CD14-positive monocyte (primary cell): ENCODE measurements around the gene RARRES1. TPM values are rescaled to one million over a fixed set of nuclear protein-coding genes. Genes with fewer than 3 reads are reported as not detected.

ENCODE experiments used
- DNase-seq, 3 donors: peaks; one replicate each; pipeline ENCODE4 v3.0.0-alpha.2; 2011 to 2022
- H2AFZ ChIP-seq: 2 replicates; pipeline ENCODE4 v1.6.0; 2012; ENCODE audit warnings: mild to moderate bottlenecking, low read depth, low read length, inconsistent platforms; ENCODE audit not compliant: insufficient read depth, poor library complexity, severe bottlenecking
- H3K27ac ChIP-seq, 2 donors: 1 replicate in 1 of 2; 2 replicates in 1 of 2; pipeline ENCODE4 v1.5.1; 2012 to 2013; ENCODE audit warnings: low read length in 2 of 2, control low read depth in 1 of 2, inconsistent platforms in 1 of 2, low read depth in 1 of 2, mild to moderate bottlenecking in 1 of 2
- H3K27me3 ChIP-seq, 2 donors: one replicate each; pipeline versions ENCODE4 v1.6.0 to v1.6.1; 2011 to 2013; ENCODE audit warnings: low read length in 2 of 2; ENCODE audit not compliant: control insufficient read depth in 2 of 2, insufficient read depth in 2 of 2
- H3K36me3 ChIP-seq, 2 donors: replicated peaks in 1 of 2; 1 replicate in 1 of 2; 2 replicates in 1 of 2; pipeline versions ENCODE4 v1.5.1 to v1.6.1; 2012 to 2013; ENCODE audit warnings: low read length in 2 of 2, control low read depth in 1 of 2, inconsistent platforms in 1 of 2, mild to moderate bottlenecking in 1 of 2; ENCODE audit not compliant: insufficient read depth in 2 of 2, control insufficient read depth in 1 of 2
- H3K4me1 ChIP-seq, 2 donors: 1 replicate in 1 of 2; 2 replicates in 1 of 2; pipeline versions ENCODE4 v1.5.1 to v1.6.1; 2012 to 2013; ENCODE audit warnings: low read length in 2 of 2, control low read depth in 1 of 2, inconsistent platforms in 1 of 2, mild to moderate bottlenecking in 1 of 2, moderate library complexity in 1 of 2; ENCODE audit not compliant: insufficient read depth in 2 of 2, control insufficient read depth in 1 of 2
- H3K4me2 ChIP-seq: replicated peaks from 2 replicates; pipeline ENCODE3; 2012; ENCODE audit warnings: low read length, moderate library complexity, mild to moderate bottlenecking; ENCODE audit not compliant: poor library complexity, severe bottlenecking; ENCODE audit errors: extremely low read depth
- H3K4me3 ChIP-seq, 3 experiments: fragments of 200-600 bp in 1 of 3; sonication (generic) in 1 of 3; replicated peaks in 1 of 3; 1 replicate in 2 of 3; 2 replicates in 1 of 3; pipeline ENCODE4 v1.5.1; 2011 to 2013; ENCODE audit warnings: low read length in 3 of 3, mild to moderate bottlenecking in 3 of 3, control low read depth in 2 of 3, low read depth in 2 of 3, inconsistent platforms in 1 of 3, moderate library complexity in 1 of 3
- H3K79me2 ChIP-seq: 2 replicates; pipeline ENCODE4 v1.6.0; 2012; ENCODE audit warnings: mild to moderate bottlenecking, control low read depth, inconsistent platforms, low read length, moderate library complexity; ENCODE audit not compliant: insufficient read depth
- H3K9ac ChIP-seq: 2 replicates; pipeline ENCODE4 v1.6.0; 2017; ENCODE audit warnings: low read length, mild to moderate bottlenecking; ENCODE audit not compliant: insufficient read depth, poor library complexity, severe bottlenecking
- H3K9me3 ChIP-seq, 2 donors: replicated peaks in 1 of 2; 1 replicate in 1 of 2; 2 replicates in 1 of 2; pipeline versions ENCODE4 v1.5.1 to v1.6.1; 2012 to 2013; ENCODE audit warnings: low read length in 2 of 2, control low read depth in 1 of 2; ENCODE audit not compliant: control insufficient read depth in 1 of 2, insufficient read depth in 1 of 2
- H4K20me1 ChIP-seq: 2 replicates; pipeline ENCODE4 v1.6.0; 2012; ENCODE audit warnings: mild to moderate bottlenecking, low read length, control low read depth, moderate library complexity; ENCODE audit not compliant: insufficient read depth
- H3K27ac Mint-ChIP-seq, 7 donors: one replicate each; pipeline ENCODE4 v1.8.0; 2020; ENCODE audit warnings: mild to moderate bottlenecking in 7 of 7, mixed read lengths in 7 of 7, moderate library complexity in 6 of 7, inconsistent platforms in 2 of 7
- H3K27me3 Mint-ChIP-seq, 3 donors: one replicate each; pipeline ENCODE4 v1.8.0; 2021 to 2022; ENCODE audit warnings: low read depth in 3 of 3, mild to moderate bottlenecking in 3 of 3, mixed read lengths in 3 of 3, moderate library complexity in 3 of 3, inconsistent platforms in 1 of 3
- H3K36me3 Mint-ChIP-seq, 2 donors: one replicate each; pipeline ENCODE4 v1.8.0; 2020; ENCODE audit warnings: mixed read lengths in 2 of 2, inconsistent platforms in 1 of 2, mild to moderate bottlenecking in 1 of 2
- H3K4me1 Mint-ChIP-seq: one replicate; pipeline ENCODE4 v1.8.0; 2020; ENCODE audit warnings: mild to moderate bottlenecking, mixed read lengths
- H3K4me3 Mint-ChIP-seq, 2 donors: one replicate each; pipeline ENCODE4 v1.8.0; 2020; ENCODE audit warnings: mild to moderate bottlenecking in 2 of 2, mixed read lengths in 2 of 2, moderate library complexity in 1 of 2
- H3K9me3 Mint-ChIP-seq, 7 donors: one replicate each; pipeline ENCODE4 v1.8.0; 2020 to 2022; ENCODE audit warnings: mixed read lengths in 7 of 7, mild to moderate bottlenecking in 6 of 7, moderate library complexity in 6 of 7, inconsistent platforms in 2 of 7
- CTCF ChIP-seq: fragments of 200-600 bp; IDR thresholded peaks from one replicate; pipeline ENCODE4 v1.8.0; 2022; ENCODE audit warnings: antibody characterized with exemption, mild to moderate bottlenecking
- WGBS: methylation state at CpG from one replicate; pipeline ENCODE4 v1.1.5; 2013; ENCODE audit warnings: missing lambda C conversion rate; ENCODE audit not compliant: insufficient coverage; 5-methylcytosine and 5-hydroxymethylcytosine counted together
- intact Hi-C, 2 donors: fragments of 100-400 bp; cut with micrococcal nuclease; formaldehyde crosslinking; loops; one replicate each; pipeline versions ENCODE4 v1.15.0 to v1.15.1; 2023
- polyA plus RNA-seq, 3 donors: library from polyadenylated mRNA; depleted of rRNA in 1 of 3; unstranded in 2 of 3; stranded (reverse) in 1 of 3; fragments of 300-500 nt in 2 of 3; fragments of >200 nt in 1 of 3; fragmentation: Illumina TruSeq in 2 of 3; gene quantifications; 1 replicate in 2 of 3; 2 replicates in 1 of 3; pipeline ENCODE4 v1.2.3, GENCODE V29; 2012 to 2021

RARRES1 gene
- polyA plus RNA-seq, 3 donors: not detected

GRCh38 chr3:158713094-158713499 is 19.2 kb downstream of the RARRES1 start:
- H3K4me2 ChIP-seq: no peak overlapping the region
- peak overlapping the region in 1 of 2 donors; percentile 33 for H3K27ac ChIP-seq
- H3K9me3 Mint-ChIP-seq: peaks cover 0 to 2% (median 0%) of the 10 kb centered on the region in 7 donors
- H4K20me1 ChIP-seq: no peaks in the 10 kb centered on the region
- peaks cover 40 to 66% of the 10 kb centered on the region in 2 donors for H3K36me3 Mint-ChIP-seq
- no peaks in the 10 kb centered on the region for H3K9me3 ChIP-seq
- peaks cover 0 to 17% of the 10 kb centered on the region in 2 donors for H3K4me1 ChIP-seq
- H3K27me3 Mint-ChIP-seq: peaks cover 0 to 6% (median 1%) of the 10 kb centered on the region in 3 donors
- WGBS: 66% methylated on average over 9 of the region's 9 CpGs
- H3K27me3 ChIP-seq: no peaks in the 10 kb centered on the region
- no peak overlapping the region for H3K4me3 ChIP-seq
- peak overlapping the region in 4 of 7 donors; percentile 12 to 77 (median 64) for H3K27ac Mint-ChIP-seq
- H3K4me1 Mint-ChIP-seq: peaks cover 17% of the 10 kb centered on the region
- H2AFZ ChIP-seq: no peak overlapping the region
- peak in 2 of 3 donors; percentile 11 to 33 for DNase-seq
- no peak overlapping the region for H3K9ac ChIP-seq
- no peak overlapping the region for H3K4me3 Mint-ChIP-seq
- TF ChIP-seq CTCF: no peak
- intact Hi-C loops: no loop called here
- peaks cover 14 to 49% of the 10 kb centered on the region in 2 donors for H3K36me3 ChIP-seq
- H3K79me2 ChIP-seq: no peaks in the 10 kb centered on the region

GRCh38 chr3:158712443-158712842 is 19.8 kb downstream of the RARRES1 start:
- no peak overlapping the region for H3K27ac ChIP-seq
- no peaks in the 10 kb centered on the region for H3K9me3 ChIP-seq
- H3K36me3 ChIP-seq: peaks cover 20 to 55% of the 10 kb centered on the region in 2 donors
- H3K4me1 ChIP-seq: peaks cover 0 to 17% of the 10 kb centered on the region in 2 donors
- Mint-ChIP-seq H3K27ac (no peak overlapping the region), H3K36me3 (peaks cover 45 to 71% of the 10 kb centered on the region in 2 donors), H3K9me3 (peaks cover 0 to under 1% (median 0%) of the 10 kb centered on the region in 7 donors), H3K27me3 (peaks cover 0 to 5% (median 0%) of the 10 kb centered on the region in 3 donors), H3K4me1 (peaks cover 17% of the 10 kb centered on the region), H3K4me3 (no peak overlapping the region)
- H3K4me2 ChIP-seq: no peak overlapping the region
- no peak overlapping the region for H3K4me3 ChIP-seq
- intact Hi-C loops: no loop called here
- H3K27me3 ChIP-seq: no peaks in the 10 kb centered on the region
- WGBS: no CpG with 5 or more reads among the region's 1 CpG
- H3K79me2 ChIP-seq: no peaks in the 10 kb centered on the region
- H3K9ac ChIP-seq: no peak overlapping the region
- DNase-seq: no peak
- H4K20me1 ChIP-seq: no peaks in the 10 kb centered on the region
- H2AFZ ChIP-seq: no peak overlapping the region
- no peak for TF ChIP-seq CTCF
